Uterus (tissue), 4 donors: ENCODE results near the gene MED22. TPM values are rescaled to one million over a fixed set of nuclear protein-coding genes. Genes with fewer than 3 reads are reported as not detected.
A peak's percentile ranks its signal among the peaks of the same experiment; 100 is the strongest.
"Not testable (repeated sequence)": the region's sequence is repeated elsewhere in the genome, so short reads cannot be mapped to it uniquely, and the experiment has no call there.

ENCODE experiments used
- DNase-seq, 2 donors: peaks; one replicate each; pipeline ENCODE4 v3.0.0-alpha.2; 2019 to 2020
- H3K27ac ChIP-seq, 2 donors: fragments of 200-600 bp; sonication (generic); 1 replicate in 1 of 2; 2 replicates in 1 of 2; pipeline ENCODE4 v1.5.1; 2016 to 2018
- H3K27me3 ChIP-seq, 2 donors: fragments of 200-600 bp; sonication (generic); one replicate each; pipeline ENCODE4 v1.5.1; 2018 to 2019; ENCODE audit warnings: control low read depth in 1 of 2
- H3K36me3 ChIP-seq, 2 donors: fragments of 200-600 bp; sonication (generic); one replicate each; pipeline ENCODE4 v1.5.1; 2019; ENCODE audit warnings: control low read depth in 1 of 2
- H3K4me1 ChIP-seq, 2 donors: fragments of 200-600 bp; sonication (generic); one replicate each; pipeline ENCODE4 v1.5.1; 2018 to 2019; ENCODE audit warnings: control low read depth in 1 of 2
- H3K4me3 ChIP-seq, 2 donors: fragments of 200-600 bp; sonication (generic); 1 replicate in 1 of 2; 2 replicates in 1 of 2; pipeline ENCODE4 v1.5.1; 2018 to 2019; ENCODE audit warnings: mild to moderate bottlenecking in 1 of 2
- H3K9me3 ChIP-seq, 2 donors: fragments of 200-600 bp; sonication (generic); one replicate each; pipeline ENCODE4 v1.5.1; 2019; ENCODE audit warnings: control low read depth in 1 of 2
- POLR2A ChIP-seq, 2 donors: fragments of 450-650 bp; IDR thresholded peaks; one replicate each; pipeline ENCODE4 v1.6.1; 2016; ENCODE audit warnings: antibody characterized with exemption in 2 of 2, mild to moderate bottlenecking in 1 of 2, moderate library complexity in 1 of 2
- intact Hi-C: fragments of 100-400 bp; cut with DNase I; formaldehyde crosslinking; loops from one replicate; pipeline ENCODE4 v1.15.1; 2023; ENCODE audit warnings: low total_unique reads
- total RNA-seq, 4 donors: library from RNA; depleted of rRNA in 3 of 4; stranded (reverse); fragments of >200 nt in 3 of 4; gene quantifications; one replicate each; pipeline versions ENCODE4 v1.1.0 to v1.2.4, GENCODE V29; 2014 to 2023
- TF ChIP-seq, protein P1 (sequence below), 4 experiments: fragments of 200-600 bp in 2 of 4; fragments of 450-650 bp in 2 of 4; sonication (generic) in 2 of 4; IDR thresholded peaks; one replicate each; pipeline ENCODE4 v1.5.1; 2016 to 2019; ENCODE audit warnings: antibody characterized with exemption in 4 of 4, mild to moderate bottlenecking in 2 of 4, moderate library complexity in 1 of 4
- donor health status: DM: yes; HTN: yes; CAD: no.

The MED22 gene
- total RNA-seq, 4 donors from 2014 or later: 10.0 to 41.0 (median 30.9) TPM

DNA sequence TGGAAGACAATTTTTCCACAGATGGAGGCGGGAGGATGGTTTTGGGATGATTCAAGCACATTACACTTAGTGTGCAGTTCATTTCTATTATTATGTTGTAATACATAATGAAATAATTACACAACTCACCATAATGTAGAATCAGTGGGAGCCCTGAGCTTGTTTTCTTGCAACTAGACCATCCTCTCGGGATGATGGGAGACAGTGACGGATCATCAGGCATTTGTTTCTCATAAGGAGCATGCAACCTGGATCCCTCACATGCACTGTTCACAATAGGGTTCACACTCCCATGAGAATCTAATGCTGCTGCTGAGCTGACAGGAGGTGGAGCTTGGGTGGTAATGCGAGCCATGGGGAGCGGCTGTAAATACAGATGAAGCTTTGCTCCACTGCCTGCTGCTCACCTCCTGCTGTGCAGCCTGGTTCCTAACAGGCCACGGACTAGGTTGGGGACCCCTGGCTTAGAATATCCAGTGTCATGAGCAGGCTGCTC is 29.8 kb upstream of the MED22 start:
- H3K27me3 ChIP-seq: no peaks in the 10 kb centered on the region
- intact Hi-C loops: no loop called here
- peak in 1 of 2 donors; percentile 44 for DNase-seq
- no peaks in the 10 kb centered on the region for H3K36me3 ChIP-seq
- H3K9me3 ChIP-seq: no peaks in the 10 kb centered on the region
- H3K4me1 ChIP-seq: peaks cover 4 to 6% of the 10 kb centered on the region in 2 donors
- TF ChIP-seq, protein P1, sequence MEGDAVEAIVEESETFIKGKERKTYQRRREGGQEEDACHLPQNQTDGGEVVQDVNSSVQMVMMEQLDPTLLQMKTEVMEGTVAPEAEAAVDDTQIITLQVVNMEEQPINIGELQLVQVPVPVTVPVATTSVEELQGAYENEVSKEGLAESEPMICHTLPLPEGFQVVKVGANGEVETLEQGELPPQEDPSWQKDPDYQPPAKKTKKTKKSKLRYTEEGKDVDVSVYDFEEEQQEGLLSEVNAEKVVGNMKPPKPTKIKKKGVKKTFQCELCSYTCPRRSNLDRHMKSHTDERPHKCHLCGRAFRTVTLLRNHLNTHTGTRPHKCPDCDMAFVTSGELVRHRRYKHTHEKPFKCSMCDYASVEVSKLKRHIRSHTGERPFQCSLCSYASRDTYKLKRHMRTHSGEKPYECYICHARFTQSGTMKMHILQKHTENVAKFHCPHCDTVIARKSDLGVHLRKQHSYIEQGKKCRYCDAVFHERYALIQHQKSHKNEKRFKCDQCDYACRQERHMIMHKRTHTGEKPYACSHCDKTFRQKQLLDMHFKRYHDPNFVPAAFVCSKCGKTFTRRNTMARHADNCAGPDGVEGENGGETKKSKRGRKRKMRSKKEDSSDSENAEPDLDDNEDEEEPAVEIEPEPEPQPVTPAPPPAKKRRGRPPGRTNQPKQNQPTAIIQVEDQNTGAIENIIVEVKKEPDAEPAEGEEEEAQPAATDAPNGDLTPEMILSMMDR (IDR thresholded peaks at IDR 0.05): no peak
- no peak for TF ChIP-seq POLR2A (IDR thresholded peaks at IDR 0.05)
- H3K27ac ChIP-seq: no peak overlapping the region
- H3K4me3 ChIP-seq: no peak overlapping the region

DNA sequence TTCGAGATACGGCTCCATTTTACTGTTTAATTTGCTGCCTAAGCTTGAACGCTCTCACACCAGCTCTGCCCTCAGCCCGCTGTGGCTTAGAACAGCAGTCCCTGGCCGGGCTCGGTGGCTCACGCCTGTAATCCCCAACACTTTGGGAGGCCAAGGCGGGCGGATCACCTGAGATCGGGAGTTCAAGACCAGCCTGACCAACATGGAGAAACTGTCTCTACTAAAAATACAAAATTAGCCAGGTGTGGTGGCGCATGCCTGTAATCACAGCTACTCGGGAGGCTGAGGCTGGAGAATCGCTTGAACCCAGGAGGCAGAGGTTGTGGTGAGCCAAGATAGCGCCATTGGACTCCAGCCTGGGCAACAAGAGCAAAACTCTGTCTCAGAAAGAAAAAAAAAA is 29.3 kb upstream of the MED22 start:
- H3K27ac ChIP-seq: peak overlapping the region in 1 of 2 donors; percentile 5
- H3K27me3 ChIP-seq, H3K4me1 ChIP-seq, DNase-seq, H3K9me3 ChIP-seq, H3K4me3 ChIP-seq, H3K36me3 ChIP-seq, intact Hi-C loops: not testable (repeated sequence)

DNA sequence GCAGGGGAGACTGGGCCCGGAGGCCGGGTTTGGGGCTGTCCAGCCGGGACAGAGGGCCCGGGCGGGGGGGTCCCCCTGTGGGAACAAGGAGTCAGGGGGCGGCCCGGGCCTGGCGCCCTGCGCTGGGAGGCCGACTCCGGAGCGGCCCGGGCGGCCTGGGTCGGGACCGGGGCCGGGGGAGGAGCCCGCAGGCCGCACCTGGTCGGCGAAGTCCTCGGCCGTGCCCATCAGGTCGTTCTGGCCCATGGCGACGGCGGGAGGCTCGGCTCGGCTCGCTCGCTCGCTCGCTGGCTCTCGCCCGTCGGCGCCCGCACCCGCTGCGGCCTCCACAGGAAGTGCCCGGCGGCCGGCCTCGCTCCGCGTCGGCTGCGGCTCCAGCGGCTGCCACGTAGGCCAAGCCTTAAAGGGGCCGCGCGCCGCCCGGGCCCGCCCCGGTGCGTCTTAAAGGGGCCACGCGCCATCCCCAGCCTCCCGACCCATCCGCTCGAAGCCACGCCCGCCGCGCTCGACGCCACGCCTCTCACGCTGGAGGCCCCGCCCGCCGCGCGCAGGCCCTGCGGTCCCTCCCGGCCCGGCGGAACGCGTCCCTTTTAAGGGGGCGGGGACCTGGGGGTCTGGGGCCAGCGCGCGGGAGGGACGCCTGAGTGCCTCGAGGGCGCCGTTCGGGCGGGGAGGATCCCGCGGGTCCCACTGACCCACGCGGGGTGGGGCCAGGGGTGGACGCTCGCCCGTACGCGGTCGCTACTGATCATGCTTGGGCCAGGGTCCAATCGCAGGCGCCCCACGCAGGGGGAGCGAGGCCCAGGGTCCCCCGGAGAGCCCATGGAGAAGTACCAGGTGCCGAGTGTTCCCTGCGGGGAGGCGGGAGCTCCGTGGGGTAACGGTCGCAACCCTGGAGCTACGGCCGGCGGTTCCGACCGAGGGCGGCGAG is 28.1 kb upstream of the MED22 start, which contains the start of the genes STKLD1 and SURF4:
Gene STKLD1 (plus strand): TSS at position 643 of the 931 bp plus-strand sequence. CDS start 108 bp downstream, at position 751.
Gene SURF4 (minus strand): TSS at position 337 of the 931 bp plus-strand sequence. CDS start 91 bp downstream, at position 246.
- peaks cover 14 to 20% of the 10 kb centered on the region in 2 donors for H3K4me1 ChIP-seq
- no peaks in the 10 kb centered on the region for H3K27me3 ChIP-seq
- H3K9me3 ChIP-seq: no peaks in the 10 kb centered on the region
- H3K36me3 ChIP-seq: no peaks in the 10 kb centered on the region
- peak; percentile 94 to 97 for DNase-seq
- H3K27ac ChIP-seq: peak within 1 kb of the TSS; percentile 84 to 91
- TF ChIP-seq, protein P1 (IDR thresholded peaks at IDR 0.05): peak in 3 of 4 experiments; percentile 8 to 58 (median 50)
- peak; percentile 89 to 94 for TF ChIP-seq POLR2A (IDR thresholded peaks at IDR 0.05)
- intact Hi-C loops: no loop called here
- peak within 1 kb of the TSS; percentile 63 to 89 for H3K4me3 ChIP-seq

DNA sequence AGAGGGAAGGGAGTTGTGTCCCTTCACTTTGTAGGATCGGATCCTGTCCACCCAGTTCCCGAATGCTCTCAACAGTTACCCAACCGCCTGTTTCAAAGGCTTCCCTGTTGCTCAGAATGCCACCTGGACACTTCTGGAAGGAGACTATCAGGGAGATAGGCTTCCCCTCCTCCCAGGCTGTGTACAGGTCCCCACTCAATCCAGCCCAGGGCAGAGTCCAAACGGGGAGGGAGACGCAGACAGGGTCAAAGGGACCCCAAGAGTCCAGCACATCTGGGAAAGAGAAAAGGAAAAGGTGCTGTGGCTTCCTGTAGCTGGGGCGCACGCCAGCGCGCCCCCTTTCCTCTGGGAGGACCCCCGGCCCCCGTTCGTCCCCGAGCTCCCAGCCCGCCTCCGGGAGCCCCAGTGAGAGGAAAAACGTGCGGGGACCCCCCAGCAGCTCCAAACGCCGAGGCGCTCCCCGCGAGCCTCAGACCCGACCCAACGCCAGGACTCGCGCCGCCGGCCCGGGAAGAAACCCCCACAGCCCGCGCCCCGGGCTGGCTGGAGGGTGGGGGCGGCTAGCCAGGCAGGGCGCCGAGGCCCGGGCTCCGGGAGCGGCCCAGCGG is 27.3 kb upstream of the MED22 start:
- peak overlapping the region; percentile 63 to 89 for H3K4me3 ChIP-seq
- DNase-seq: no peak
- H3K27me3 ChIP-seq: no peaks in the 10 kb centered on the region
- H3K36me3 ChIP-seq: no peaks in the 10 kb centered on the region
- TF ChIP-seq, protein P1 (IDR thresholded peaks at IDR 0.05): no peak
- TF ChIP-seq POLR2A (IDR thresholded peaks at IDR 0.05): no peak
- H3K4me1 ChIP-seq: peaks cover 14 to 28% of the 10 kb centered on the region in 2 donors
- intact Hi-C loops: no loop called here
- peak overlapping the region; percentile 84 to 91 for H3K27ac ChIP-seq
- no peaks in the 10 kb centered on the region for H3K9me3 ChIP-seq

DNA sequence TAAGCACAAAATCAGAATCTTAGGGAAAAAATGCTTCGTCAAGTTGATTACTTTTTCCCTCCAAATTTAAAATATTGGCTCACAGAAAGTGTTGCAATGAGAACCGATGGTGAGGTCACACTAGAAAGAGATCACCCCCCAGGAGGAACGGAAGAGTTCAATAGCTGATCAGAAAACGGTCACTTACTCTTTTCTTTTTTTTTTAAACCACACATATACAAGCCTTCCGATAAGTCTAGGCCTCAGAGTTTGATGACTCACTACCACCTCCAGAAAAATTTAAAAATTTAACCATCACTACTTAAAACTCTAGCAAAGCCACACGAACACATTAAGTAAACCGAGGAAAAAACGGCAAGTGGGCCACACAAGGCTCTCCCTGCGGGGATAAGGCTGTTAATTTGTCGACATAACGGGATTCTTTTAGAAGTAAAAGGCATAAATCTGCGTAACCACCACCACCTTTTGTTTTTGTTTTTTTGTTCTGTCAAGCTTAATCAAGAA is 26.7 kb upstream of the MED22 start:
- H3K27me3 ChIP-seq: no peaks in the 10 kb centered on the region
- H3K36me3 ChIP-seq: no peaks in the 10 kb centered on the region
- H3K9me3 ChIP-seq: no peaks in the 10 kb centered on the region
- no peak for TF ChIP-seq POLR2A (IDR thresholded peaks at IDR 0.05)
- TF ChIP-seq, protein P1 (IDR thresholded peaks at IDR 0.05): no peak
- H3K27ac ChIP-seq: peak overlapping the region; percentile 84 to 91
- intact Hi-C loops: no loop called here
- H3K4me3 ChIP-seq: peak overlapping the region; percentile 63 to 89
- no peak for DNase-seq
- peaks cover 14 to 33% of the 10 kb centered on the region in 2 donors for H3K4me1 ChIP-seq
